Urinary bladder (tissue), 4 donors: ENCODE data around the gene ABHD6. TPM values are rescaled to one million over a fixed set of nuclear protein-coding genes. Genes with fewer than 3 reads are reported as not detected.
A peak's percentile ranks its signal among the peaks of the same experiment; 100 is the strongest.
"Not testable (repeated sequence)": the region's sequence is repeated elsewhere in the genome, so short reads cannot be mapped to it uniquely, and the experiment has no call there.

Experiments
- DNase-seq: peaks from one replicate; pipeline ENCODE4 v3.0.0-alpha.2; 2015; ENCODE audit errors: extremely low spot score
- H3K27ac ChIP-seq: one replicate; pipeline ENCODE4 v1.5.1; 2013; ENCODE audit warnings: low read depth, mild to moderate bottlenecking, moderate library complexity
- H3K36me3 ChIP-seq: one replicate; pipeline ENCODE4 v1.6.1; 2013; ENCODE audit warnings: mild to moderate bottlenecking, moderate library complexity; ENCODE audit not compliant: insufficient read depth
- H3K4me1 ChIP-seq: one replicate; pipeline ENCODE4 v1.6.1; 2013; ENCODE audit warnings: mild to moderate bottlenecking, moderate library complexity; ENCODE audit not compliant: insufficient read depth
- H3K4me3 ChIP-seq: one replicate; pipeline ENCODE4 v1.5.1; 2013; ENCODE audit warnings: low read depth, low read length
- WGBS: extraction: QIAGEN DNeasy Blood & Tissue Kit; methylation state at CpG from one replicate; pipeline ENCODE4 v1.1.7; 2013; 5-methylcytosine and 5-hydroxymethylcytosine counted together
- polyA plus RNA-seq: library from polyadenylated mRNA; stranded (reverse); fragments of 200-250 nt; gene quantifications from one replicate; pipeline ENCODE4 v1.2.3, GENCODE V29; 2013
- small RNA-seq: library from RNA; depleted of rRNA; stranded (forward); fragments of <200 nt; gene quantifications from one replicate; pipeline ENCODE3, GENCODE V24; 2014
- total RNA-seq: library from RNA; depleted of rRNA; stranded (reverse); fragments of >200 nt; gene quantifications from one replicate; pipeline ENCODE4 v1.2.3, GENCODE V29; 2014
- donor health status: healthy with polysubstance abuse.
- donor health status: healthy.

ABHD6 gene
- total and polyA plus RNA-seq, 2 donors: 7.2 to 8.8 TPM

- DNase-seq: no peak
- peak overlapping the region; percentile 71 for H3K27ac ChIP-seq
- peak overlapping the region; percentile 99 for H3K4me3 ChIP-seq
- H3K36me3 ChIP-seq: no peaks in the 10 kb centered on the region
- WGBS: under 1% methylated on average over 37 of the region's 37 CpGs
- H3K4me1 ChIP-seq: no peaks in the 10 kb centered on the region
Observed at GRCh38 chr3:58333206-58334012, 95.8 kb downstream of the ABHD6 start.

- 26% methylated on average over 4 of the region's 4 CpGs for WGBS
- Histone ChIP-seq H3K36me3 (no peaks in the 10 kb centered on the region), H3K4me1 (no peaks in the 10 kb centered on the region), H3K27ac (no peak overlapping the region), H3K4me3 (peak overlapping the region; percentile 99)
- no peak for DNase-seq
Observed at GRCh38 chr3:58334013-58334321, 96.4 kb downstream of the ABHD6 start.

- WGBS: 79% methylated on average over 1 of the region's 1 CpG
- no peaks in the 10 kb centered on the region for H3K4me1 ChIP-seq
- H3K4me3 ChIP-seq: no peak overlapping the region
Observed at GRCh38 chr3:58334506-58334884, 96.9 kb downstream of the ABHD6 start.

GRCh38 chr3:58335652-58335947, 98.0 kb downstream of the ABHD6 start:
- Histone ChIP-seq H3K4me1 (no peaks in the 10 kb centered on the region), H3K4me3 (peak overlapping the region; percentile 11), H3K27ac (no peak overlapping the region), H3K36me3 (no peaks in the 10 kb centered on the region)
- WGBS: 34% methylated on average over 1 of the region's 1 CpG
- DNase-seq: no peak

More at GRCh38 chr3:58334506-58334884, 96.9 kb downstream of the ABHD6 start:
- Histone ChIP-seq H3K27ac (no peak overlapping the region), H3K36me3 (no peaks in the 10 kb centered on the region)
- DNase-seq: no peak

- no peaks in the 10 kb centered on the region for H3K36me3 ChIP-seq
- no peak overlapping the region for H3K27ac ChIP-seq
- no peaks in the 10 kb centered on the region for H3K4me1 ChIP-seq
- H3K4me3 ChIP-seq: no peak overlapping the region
- DNase-seq: no peak
- 98% methylated on average over 3 of the region's 3 CpGs for WGBS
Observed at GRCh38 chr3:58336135-58336882, 98.7 kb downstream of the ABHD6 start.

GRCh38 chr3:58337190-58337589, 99.6 kb downstream of the ABHD6 start:
- WGBS: 92% methylated on average over 1 of the region's 1 CpG
- no peaks in the 10 kb centered on the region for H3K36me3 ChIP-seq
- no peaks in the 10 kb centered on the region for H3K4me1 ChIP-seq
- H3K4me3 ChIP-seq: no peak overlapping the region
- no peak for DNase-seq
- H3K27ac ChIP-seq: no peak overlapping the region

GRCh38 chr3:58339146-58339545, 101.6 kb downstream of the ABHD6 start:
- not testable (repeated sequence) for H3K36me3 ChIP-seq, H3K4me3 ChIP-seq, H3K4me1 ChIP-seq, H3K27ac ChIP-seq, DNase-seq
- WGBS: 95% methylated on average over 12 of the region's 12 CpGs

- Histone ChIP-seq H3K36me3 (no peaks in the 10 kb centered on the region), H3K4me1 (no peaks in the 10 kb centered on the region), H3K27ac (no peak overlapping the region), H3K4me3 (no peak overlapping the region)
- no peak for DNase-seq
- WGBS: over 99% methylated on average over 3 of the region's 3 CpGs
Observed at GRCh38 chr3:58340594-58341244, 103.1 kb downstream of the ABHD6 start.

GRCh38 chr3:58341376-58341775, 103.8 kb downstream of the ABHD6 start:
- Histone ChIP-seq H3K4me1 (no peaks in the 10 kb centered on the region), H3K27ac (no peak overlapping the region), H3K4me3 (no peak overlapping the region), H3K36me3 (no peaks in the 10 kb centered on the region)
- DNase-seq: no peak
- WGBS: 91% methylated on average over 3 of the region's 3 CpGs

GRCh38 chr3:58342676-58343075, 105.1 kb downstream of the ABHD6 start:
- no peaks in the 10 kb centered on the region for H3K36me3 ChIP-seq
- H3K4me1 ChIP-seq: no peaks in the 10 kb centered on the region
- 80% methylated on average over 5 of the region's 5 CpGs for WGBS
- no peak overlapping the region for H3K27ac ChIP-seq
- no peak for DNase-seq
- no peak overlapping the region for H3K4me3 ChIP-seq

Small RNAs within 50 kb of the gene (small RNA-seq; reads per million reads assigned to genes)
- not detected for gene AC098479.1

Other genes starting within 250 kb of the ABHD6 start
- 155 TPM for gene FLNB, start 229.4 kb upstream of the ABHD6 start, total RNA-seq
- 98.3 TPM for gene FLNB, start 229.4 kb upstream of the ABHD6 start, polyA plus RNA-seq
- 3.5 TPM for gene DNASE1L3, start 26.8 kb upstream of the ABHD6 start, total RNA-seq
- gene DNASE1L3, start 26.8 kb upstream of the ABHD6 start, polyA plus RNA-seq: 5.4 TPM
- 19.2 TPM for gene RPP14, start 68.5 kb downstream of the ABHD6 start, total RNA-seq
- 9.4 TPM for gene RPP14, start 68.5 kb downstream of the ABHD6 start, polyA plus RNA-seq
- gene HTD2, start 68.7 kb downstream of the ABHD6 start, total RNA-seq: 11.0 TPM
- gene HTD2, start 68.7 kb downstream of the ABHD6 start, polyA plus RNA-seq: 10.6 TPM
- gene PXK, start 95.1 kb downstream of the ABHD6 start, total RNA-seq: 73.9 TPM
- 25.3 TPM for gene PXK, start 95.1 kb downstream of the ABHD6 start, polyA plus RNA-seq
- 72.3 TPM for gene PDHB, start 196.0 kb downstream of the ABHD6 start, total RNA-seq
- 99.4 TPM for gene PDHB, start 196.0 kb downstream of the ABHD6 start, polyA plus RNA-seq